Testis (tissue), 2 donors: Measurements from ENCODE around the gene CDCA5.

Source experiments
- POLR2A ChIP-seq: fragments of 450-650 bp; IDR thresholded peaks from one replicate; pipeline ENCODE4 v1.6.1; 2017; ENCODE audit warnings: antibody characterized with exemption, mild to moderate bottlenecking, moderate library complexity
- TF ChIP-seq, protein P1 (sequence below), 3 experiments: fragments of 450-650 bp in 2 of 3; fragments of 200-600 bp in 1 of 3; sonication (generic) in 1 of 3; IDR thresholded peaks; one replicate each; pipeline ENCODE4 v1.5.1; 2016 to 2019; ENCODE audit warnings: antibody characterized with exemption in 3 of 3, mild to moderate bottlenecking in 2 of 3, moderate library complexity in 1 of 3

DNA sequence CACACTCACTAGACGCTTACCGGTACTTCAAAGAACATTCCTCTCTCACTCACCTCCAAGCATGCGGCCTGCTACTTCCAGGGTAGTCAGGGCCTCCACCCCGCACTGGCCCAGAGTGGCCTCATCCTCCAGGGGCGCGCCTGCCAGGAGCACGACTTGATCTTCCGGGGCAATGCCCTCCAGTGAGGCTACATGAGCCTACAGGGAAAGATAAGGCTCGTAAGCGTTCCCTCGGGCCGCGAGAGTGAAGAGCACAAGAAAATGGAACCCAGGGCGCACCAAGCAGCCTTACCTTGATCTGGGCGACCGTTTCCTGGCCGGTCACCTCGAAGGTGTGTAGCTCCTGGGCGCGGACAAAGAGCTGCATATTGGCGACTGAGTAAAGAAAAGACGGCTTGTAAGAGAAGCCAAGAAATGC is 37.6 kb upstream of the CDCA5 start:
- no peak for TF ChIP-seq POLR2A
- TF ChIP-seq, protein P1, sequence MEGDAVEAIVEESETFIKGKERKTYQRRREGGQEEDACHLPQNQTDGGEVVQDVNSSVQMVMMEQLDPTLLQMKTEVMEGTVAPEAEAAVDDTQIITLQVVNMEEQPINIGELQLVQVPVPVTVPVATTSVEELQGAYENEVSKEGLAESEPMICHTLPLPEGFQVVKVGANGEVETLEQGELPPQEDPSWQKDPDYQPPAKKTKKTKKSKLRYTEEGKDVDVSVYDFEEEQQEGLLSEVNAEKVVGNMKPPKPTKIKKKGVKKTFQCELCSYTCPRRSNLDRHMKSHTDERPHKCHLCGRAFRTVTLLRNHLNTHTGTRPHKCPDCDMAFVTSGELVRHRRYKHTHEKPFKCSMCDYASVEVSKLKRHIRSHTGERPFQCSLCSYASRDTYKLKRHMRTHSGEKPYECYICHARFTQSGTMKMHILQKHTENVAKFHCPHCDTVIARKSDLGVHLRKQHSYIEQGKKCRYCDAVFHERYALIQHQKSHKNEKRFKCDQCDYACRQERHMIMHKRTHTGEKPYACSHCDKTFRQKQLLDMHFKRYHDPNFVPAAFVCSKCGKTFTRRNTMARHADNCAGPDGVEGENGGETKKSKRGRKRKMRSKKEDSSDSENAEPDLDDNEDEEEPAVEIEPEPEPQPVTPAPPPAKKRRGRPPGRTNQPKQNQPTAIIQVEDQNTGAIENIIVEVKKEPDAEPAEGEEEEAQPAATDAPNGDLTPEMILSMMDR (IDR thresholded peaks at IDR 0.05) = no peak
